ENCODE results near the gene HOXA1.

HOXA1 gene

DNA sequence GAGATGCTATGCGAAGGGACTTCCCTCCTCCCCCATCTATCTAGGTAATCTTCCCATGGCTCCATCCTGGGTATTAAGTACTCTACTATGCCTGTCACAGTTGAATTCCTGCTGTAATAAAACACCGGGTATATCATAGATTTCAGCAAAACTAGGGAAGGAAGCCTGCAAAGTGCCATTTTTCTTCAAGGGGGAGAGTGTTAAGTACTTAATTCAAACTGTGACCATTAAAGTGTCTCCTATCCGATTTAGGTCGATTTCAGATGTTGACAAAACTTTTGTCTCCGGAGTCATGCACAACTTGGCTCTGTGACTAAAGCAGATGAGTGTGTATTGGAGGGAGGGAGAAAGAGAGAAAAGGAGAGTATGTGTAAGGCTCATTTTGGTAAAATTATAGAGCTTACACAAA, 30.2 kb upstream of the HOXA1 start:
- intact Hi-C loops (cut with micrococcal nuclease), result no loop called here
- H3K36me3 Mint-ChIP-seq (ENCODE audit: low read depth), result no peaks in the 10 kb centered on the region
- H3K4me1 Mint-ChIP-seq (ENCODE audit: low read depth), result no peaks in the 10 kb centered on the region
- no peaks in the 10 kb centered on the region for H3K9me3 Mint-ChIP-seq
- H3K27me3 Mint-ChIP-seq, result peaks cover 37% of the 10 kb centered on the region
- no peak overlapping the region for H3K4me3 Mint-ChIP-seq
- no peak overlapping the region for H3K27ac Mint-ChIP-seq

- Mint-ChIP-seq H3K4me3 (no peak overlapping the region), H3K27ac (no peak overlapping the region), H3K36me3 (ENCODE audit: low read depth) (no peaks in the 10 kb centered on the region), H3K27me3 (peaks cover 37% of the 10 kb centered on the region), H3K9me3 (no peaks in the 10 kb centered on the region), H3K4me1 (ENCODE audit: low read depth) (no peaks in the 10 kb centered on the region)
- intact Hi-C loops (cut with micrococcal nuclease), result no loop called here
Measured at GRCh38 chr7:27124902-27125689, 29.3 kb upstream of the HOXA1 start.

- H3K4me1 Mint-ChIP-seq (ENCODE audit: low read depth), result no peaks in the 10 kb centered on the region
- H3K36me3 Mint-ChIP-seq (ENCODE audit: low read depth), result no peaks in the 10 kb centered on the region
- H3K27me3 Mint-ChIP-seq, result peaks cover 36% of the 10 kb centered on the region
- no peak overlapping the region for H3K27ac Mint-ChIP-seq
- H3K9me3 Mint-ChIP-seq, result no peaks in the 10 kb centered on the region
- intact Hi-C loops (cut with micrococcal nuclease), result no loop called here
- H3K4me3 Mint-ChIP-seq, result no peak overlapping the region
Measured at GRCh38 chr7:27124096-27124901, 28.5 kb upstream of the HOXA1 start.

DNA sequence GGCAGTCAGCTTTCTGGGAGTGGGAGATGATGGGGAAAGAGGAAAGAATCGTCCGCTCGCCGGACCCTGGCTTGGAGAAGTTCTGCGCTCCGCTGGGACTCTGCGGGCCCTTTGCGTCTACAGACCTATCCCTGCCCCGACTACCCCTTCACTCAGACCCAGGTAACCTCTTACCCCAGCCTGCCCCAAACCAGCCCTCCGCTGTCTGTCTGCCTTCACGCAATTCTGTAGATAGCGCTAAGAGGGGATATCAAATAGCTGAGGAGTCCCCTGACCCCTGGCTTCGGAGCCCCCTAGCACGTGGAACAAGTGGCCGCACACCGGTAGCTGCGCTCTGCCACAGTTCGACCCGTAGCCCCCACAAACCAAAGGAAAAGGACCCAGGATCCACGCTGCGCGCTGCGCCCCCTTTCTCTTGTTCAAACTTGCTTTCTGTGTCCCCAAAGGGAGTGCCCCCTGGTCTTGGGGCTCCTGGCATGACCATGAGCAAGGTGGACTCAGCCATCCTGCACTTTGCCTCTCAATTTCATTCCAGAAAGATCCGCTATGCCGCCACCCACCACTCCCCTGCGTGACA, 27.8 kb upstream of the HOXA1 start:
- H3K4me1 Mint-ChIP-seq (ENCODE audit: low read depth), result no peaks in the 10 kb centered on the region
- H3K9me3 Mint-ChIP-seq, result no peaks in the 10 kb centered on the region
- intact Hi-C loops (cut with micrococcal nuclease), result no loop called here
- no peaks in the 10 kb centered on the region for H3K36me3 Mint-ChIP-seq (ENCODE audit: low read depth)
- no peak overlapping the region for H3K27ac Mint-ChIP-seq
- peaks cover 28% of the 10 kb centered on the region for H3K27me3 Mint-ChIP-seq
- H3K4me3 Mint-ChIP-seq, result no peak overlapping the region

GRCh38 chr7:27123007-27123476, 27.2 kb upstream of the HOXA1 start:
- Mint-ChIP-seq H3K4me3 (no peak overlapping the region), H3K36me3 (ENCODE audit: low read depth) (no peaks in the 10 kb centered on the region), H3K27me3 (peaks cover 25% of the 10 kb centered on the region), H3K27ac (no peak overlapping the region), H3K4me1 (ENCODE audit: low read depth) (no peaks in the 10 kb centered on the region), H3K9me3 (no peaks in the 10 kb centered on the region)
- intact Hi-C loops (cut with micrococcal nuclease), result no loop called here

- no peaks in the 10 kb centered on the region for H3K36me3 Mint-ChIP-seq (ENCODE audit: low read depth)
- no peak overlapping the region for H3K4me3 Mint-ChIP-seq
- no peaks in the 10 kb centered on the region for H3K4me1 Mint-ChIP-seq (ENCODE audit: low read depth)
Measured at GRCh38 chr7:27122077-27122910, 26.5 kb upstream of the HOXA1 start.

DNA sequence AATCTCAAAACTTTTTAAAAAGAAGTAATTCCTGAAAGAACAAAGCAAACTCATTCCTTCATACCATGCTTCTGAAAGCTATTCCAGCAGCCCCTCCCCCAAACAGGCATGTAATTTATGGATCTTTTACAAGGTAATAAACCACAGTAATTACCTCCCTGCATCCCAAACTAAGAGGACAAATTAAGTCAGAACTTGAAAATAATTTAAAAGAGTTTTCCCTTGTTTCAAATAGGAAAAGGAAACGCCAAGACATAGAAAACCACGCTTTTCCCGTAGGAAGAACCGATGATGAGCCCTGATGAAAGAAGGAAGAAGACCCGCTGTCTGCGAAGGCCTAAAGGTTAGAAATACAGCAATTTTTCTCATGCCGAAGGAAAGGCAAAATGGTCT, 25.9 kb upstream of the HOXA1 start:
- no peaks in the 10 kb centered on the region for H3K9me3 Mint-ChIP-seq
- intact Hi-C loops (cut with micrococcal nuclease), result no loop called here
- H3K4me1 Mint-ChIP-seq (ENCODE audit: low read depth), result no peaks in the 10 kb centered on the region
- no peak overlapping the region for H3K27ac Mint-ChIP-seq
- no peak overlapping the region for H3K4me3 Mint-ChIP-seq
- H3K36me3 Mint-ChIP-seq (ENCODE audit: low read depth), result no peaks in the 10 kb centered on the region
- peaks cover 19% of the 10 kb centered on the region for H3K27me3 Mint-ChIP-seq

More at GRCh38 chr7:27122077-27122910, 26.5 kb upstream of the HOXA1 start:
- Mint-ChIP-seq H3K27me3 (peaks cover 21% of the 10 kb centered on the region), H3K27ac (no peak overlapping the region), H3K9me3 (no peaks in the 10 kb centered on the region)
- intact Hi-C loops (cut with micrococcal nuclease), result no loop called here

DNA sequence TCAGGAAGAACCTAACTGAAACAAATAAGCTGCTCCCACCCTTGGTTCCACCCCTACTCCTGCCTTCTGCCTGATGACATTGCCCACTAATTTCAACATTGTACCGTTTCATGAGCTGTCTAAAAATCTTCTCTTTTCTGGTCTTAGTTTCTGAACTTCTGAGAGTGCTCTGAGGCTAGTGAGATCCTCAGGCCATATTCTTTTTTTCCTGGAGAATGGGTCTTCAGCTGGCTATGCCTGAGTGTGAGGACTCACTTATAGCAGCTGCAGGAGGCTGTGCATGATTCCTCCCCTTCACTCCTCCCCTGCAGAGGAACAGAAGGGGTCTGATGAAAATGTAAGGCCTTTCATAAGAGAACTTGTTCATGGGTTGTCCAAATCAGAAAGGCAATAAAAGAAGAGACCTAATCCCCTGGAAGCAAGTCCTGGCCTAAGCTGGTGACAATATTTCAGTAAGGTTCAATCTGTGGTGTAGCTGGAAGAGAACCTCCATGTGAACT, 23.7 kb upstream of the HOXA1 start:
- intact Hi-C loops (cut with micrococcal nuclease), result no loop called here
- no peak overlapping the region for H3K27ac Mint-ChIP-seq
- H3K27me3 Mint-ChIP-seq, result peaks cover 7% of the 10 kb centered on the region
- H3K4me1 Mint-ChIP-seq (ENCODE audit: low read depth), result no peaks in the 10 kb centered on the region
- H3K36me3 Mint-ChIP-seq (ENCODE audit: low read depth), result no peaks in the 10 kb centered on the region
- H3K4me3 Mint-ChIP-seq, result no peak overlapping the region
- H3K9me3 Mint-ChIP-seq, result no peaks in the 10 kb centered on the region

DNA sequence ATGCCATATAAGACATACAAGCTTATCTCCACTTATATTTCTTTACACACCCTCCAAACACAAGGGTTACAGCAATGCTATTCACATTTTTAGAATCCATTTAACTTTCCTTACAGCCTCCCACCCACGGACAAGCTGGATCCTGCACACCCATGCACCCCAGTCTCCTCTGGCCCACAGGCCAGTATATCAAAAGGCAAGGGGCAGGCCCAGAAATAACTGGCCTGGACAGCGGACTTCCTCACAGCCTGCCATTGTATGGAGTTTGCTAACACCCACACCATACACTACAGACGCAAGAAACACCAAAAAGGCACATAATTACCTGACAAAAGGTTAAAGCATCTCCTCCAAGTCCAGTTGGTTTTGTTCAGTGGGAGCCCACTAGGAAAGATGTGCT, 22.8 kb upstream of the HOXA1 start:
- no peaks in the 10 kb centered on the region for H3K36me3 Mint-ChIP-seq (ENCODE audit: low read depth)
- no peak overlapping the region for H3K4me3 Mint-ChIP-seq
- H3K9me3 Mint-ChIP-seq, result no peaks in the 10 kb centered on the region
- H3K27ac Mint-ChIP-seq, result no peak overlapping the region
- H3K27me3 Mint-ChIP-seq, result peaks cover 7% of the 10 kb centered on the region
- intact Hi-C loops (cut with micrococcal nuclease), result no loop called here
- no peaks in the 10 kb centered on the region for H3K4me1 Mint-ChIP-seq (ENCODE audit: low read depth)

DNA sequence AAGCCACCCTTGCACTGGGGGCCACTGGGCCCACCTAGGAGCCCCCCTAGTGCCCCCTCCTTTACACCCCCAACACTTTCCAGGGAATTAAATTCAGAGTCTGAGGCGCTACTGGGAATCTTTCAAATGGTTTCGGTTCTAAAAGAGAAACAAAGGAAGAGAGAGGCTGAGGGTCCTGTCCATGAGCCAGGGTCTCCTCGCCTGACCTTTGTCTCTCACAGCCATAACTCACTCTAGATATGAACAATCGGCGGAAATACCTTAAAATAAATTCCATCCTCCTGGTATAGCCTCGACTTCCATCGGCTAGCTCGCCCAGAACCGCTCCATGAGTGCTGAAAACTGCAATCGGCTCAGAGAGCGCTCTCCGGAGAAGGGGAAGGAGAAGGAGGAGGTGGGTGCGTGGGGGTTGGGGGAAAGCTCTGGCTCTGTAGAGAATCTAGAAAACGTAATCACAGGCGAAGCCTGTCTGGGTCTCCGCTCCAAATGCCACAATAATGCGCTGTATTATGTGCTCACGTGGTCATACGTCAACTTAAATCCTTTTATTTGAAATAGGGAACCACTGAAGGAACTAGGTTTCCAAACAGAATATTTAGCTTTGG, 22.2 kb upstream of the HOXA1 start:
- intact Hi-C loops (cut with micrococcal nuclease), result no loop called here
- Mint-ChIP-seq H3K36me3 (ENCODE audit: low read depth) (no peaks in the 10 kb centered on the region), H3K4me3 (no peak overlapping the region), H3K27ac (no peak overlapping the region), H3K9me3 (no peaks in the 10 kb centered on the region), H3K4me1 (ENCODE audit: low read depth) (no peaks in the 10 kb centered on the region), H3K27me3 (peaks cover 10% of the 10 kb centered on the region)

DNA sequence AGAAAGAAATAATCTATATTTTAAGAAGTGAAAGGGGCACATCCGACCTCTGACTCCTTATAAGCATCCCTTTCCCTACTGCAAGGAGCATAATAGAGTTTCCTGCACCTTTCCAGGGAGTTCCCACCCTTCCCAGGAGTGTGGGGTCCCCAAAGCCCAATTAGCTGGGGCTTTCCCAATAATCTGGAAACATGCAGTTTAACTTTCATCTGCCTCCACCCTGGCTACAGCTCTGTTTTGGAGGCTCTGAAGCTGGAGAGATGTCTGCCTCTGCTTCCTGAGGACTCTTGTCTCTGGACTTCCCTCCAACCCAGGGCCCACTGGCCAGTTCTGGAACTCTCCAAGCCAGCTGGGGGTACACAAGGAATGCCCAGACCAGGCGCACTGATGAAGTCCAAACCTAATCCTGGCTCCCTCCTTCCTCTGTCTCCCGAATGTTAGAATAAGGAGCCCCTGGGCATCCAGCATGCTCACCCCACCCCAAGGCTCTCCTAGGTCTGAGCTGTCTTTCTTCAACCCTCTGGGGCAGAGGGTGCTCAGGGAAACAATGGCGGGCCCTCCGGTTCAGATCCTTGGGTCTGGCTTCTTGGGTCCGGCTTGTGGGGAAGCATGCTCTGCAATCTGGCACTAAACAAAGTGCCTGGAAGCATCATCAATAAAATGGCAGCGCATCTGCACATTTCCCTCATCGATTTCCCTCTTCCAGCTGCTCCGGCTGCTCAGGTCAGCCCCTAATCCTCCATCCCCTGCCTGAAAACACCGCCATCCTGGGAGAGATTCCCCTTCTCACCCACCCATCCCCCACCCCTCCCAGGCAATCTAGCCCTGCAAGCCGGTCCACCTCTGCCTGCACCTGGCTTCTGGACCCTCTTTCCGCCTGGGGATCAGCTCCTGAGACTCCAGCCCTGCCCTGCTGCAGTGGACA, 21.4 kb upstream of the HOXA1 start:
- Mint-ChIP-seq H3K27me3 (peaks cover 10% of the 10 kb centered on the region), H3K9me3 (no peaks in the 10 kb centered on the region), H3K4me1 (ENCODE audit: low read depth) (no peaks in the 10 kb centered on the region), H3K27ac (no peak overlapping the region), H3K36me3 (ENCODE audit: low read depth) (no peaks in the 10 kb centered on the region), H3K4me3 (no peak overlapping the region)
- intact Hi-C loops (cut with micrococcal nuclease), result no loop called here

DNA sequence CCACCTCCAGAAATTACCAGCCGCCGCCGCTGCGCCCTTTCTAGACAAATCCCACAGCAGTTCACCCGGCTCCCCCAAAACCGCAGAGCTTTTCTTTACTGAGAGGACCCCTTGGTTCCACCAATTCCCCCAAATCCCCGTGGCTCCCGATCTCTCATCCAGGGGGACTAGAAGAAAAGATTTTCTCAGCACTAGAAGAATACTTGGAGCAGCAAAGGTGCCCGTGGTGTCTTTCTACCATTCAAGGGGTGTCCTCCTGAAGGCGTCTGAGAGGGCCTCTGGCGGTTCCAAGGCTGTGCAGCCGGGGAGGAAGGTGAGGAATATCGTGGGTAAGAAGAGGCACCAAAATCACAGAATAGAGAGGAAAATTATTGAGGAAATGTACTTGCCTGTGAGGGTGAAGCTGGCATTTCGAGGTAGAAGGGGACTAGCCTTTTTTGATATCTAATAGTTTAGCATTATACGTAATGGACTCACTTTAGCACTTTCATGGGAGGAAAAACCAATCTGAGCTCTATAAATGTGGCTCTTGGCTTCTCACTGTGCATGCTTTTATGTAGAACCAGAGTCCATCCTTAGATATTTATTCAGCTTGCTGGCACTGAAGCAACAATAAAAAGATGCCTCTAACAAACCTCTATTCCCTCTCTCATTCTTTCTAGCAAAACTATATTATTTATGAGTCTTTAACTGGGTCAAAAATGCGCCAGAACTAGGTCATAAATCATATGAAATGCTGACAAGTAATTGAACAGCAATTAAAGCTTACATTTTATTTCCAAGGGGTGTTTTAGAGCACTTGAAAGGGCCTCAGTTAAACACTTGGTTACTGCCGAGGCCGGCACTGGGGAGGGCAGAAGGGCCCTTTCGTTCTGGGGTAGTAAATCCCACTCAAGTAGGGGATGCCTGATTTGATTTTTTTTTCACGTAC, 20.5 kb upstream of the HOXA1 start:
- Mint-ChIP-seq H3K4me3 (no peak overlapping the region), H3K9me3 (no peaks in the 10 kb centered on the region), H3K4me1 (ENCODE audit: low read depth) (no peaks in the 10 kb centered on the region), H3K27me3 (peaks cover 10% of the 10 kb centered on the region), H3K36me3 (ENCODE audit: low read depth) (no peaks in the 10 kb centered on the region), H3K27ac (no peak overlapping the region)
- intact Hi-C loops (cut with micrococcal nuclease), result no loop called here
